Bronchial epithelial cell (primary cell): ENCODE data around the gene NPPB. TPM values are rescaled to one million over a fixed set of nuclear protein-coding genes. Genes with fewer than 3 reads are reported as not detected.

ENCODE experiments used
- DNase-seq: peaks from one replicate; pipeline ENCODE4 v3.0.0-alpha.2; 2010; ENCODE audit warnings: low read depth
- FAIRE-seq: peaks from 2 replicates; lab custom pipeline; 2011; peaks lifted over from hg19 to GRCh38; lab: Jason Lieb, UNC
- H3K27me3 ChIP-seq: 2 replicates; pipeline ENCODE4 v1.5.1; 2011; ENCODE audit warnings: low read length; ENCODE audit not compliant: control insufficient read depth, insufficient read depth
- H3K36me3 ChIP-seq: 2 replicates; pipeline ENCODE4 v1.5.1; 2011; ENCODE audit warnings: low read length; ENCODE audit not compliant: control insufficient read depth, insufficient read depth
- H3K4me3 ChIP-seq: 2 replicates; pipeline ENCODE4 v1.5.1; 2011; ENCODE audit warnings: mild to moderate bottlenecking, low read depth, low read length, control low read depth
- total RNA-seq: library from RNA; depleted of rRNA; stranded (reverse); fragments of >200 nt; gene quantifications from 2 replicates; pipeline ENCODE4 v1.2.1, GENCODE V29; 2014
- TF ChIP-seq, protein P1 (sequence below): IDR thresholded peaks from 2 replicates; pipeline ENCODE4 v1.5.1; 2011; ENCODE audit warnings: mild to moderate bottlenecking, moderate library complexity, low read length, control low read depth, inconsistent platforms; ENCODE audit not compliant: insufficient read depth, severe bottlenecking

Gene NPPB
- total RNA-seq, 1 donor from 2014 or later: not detected

DNA sequence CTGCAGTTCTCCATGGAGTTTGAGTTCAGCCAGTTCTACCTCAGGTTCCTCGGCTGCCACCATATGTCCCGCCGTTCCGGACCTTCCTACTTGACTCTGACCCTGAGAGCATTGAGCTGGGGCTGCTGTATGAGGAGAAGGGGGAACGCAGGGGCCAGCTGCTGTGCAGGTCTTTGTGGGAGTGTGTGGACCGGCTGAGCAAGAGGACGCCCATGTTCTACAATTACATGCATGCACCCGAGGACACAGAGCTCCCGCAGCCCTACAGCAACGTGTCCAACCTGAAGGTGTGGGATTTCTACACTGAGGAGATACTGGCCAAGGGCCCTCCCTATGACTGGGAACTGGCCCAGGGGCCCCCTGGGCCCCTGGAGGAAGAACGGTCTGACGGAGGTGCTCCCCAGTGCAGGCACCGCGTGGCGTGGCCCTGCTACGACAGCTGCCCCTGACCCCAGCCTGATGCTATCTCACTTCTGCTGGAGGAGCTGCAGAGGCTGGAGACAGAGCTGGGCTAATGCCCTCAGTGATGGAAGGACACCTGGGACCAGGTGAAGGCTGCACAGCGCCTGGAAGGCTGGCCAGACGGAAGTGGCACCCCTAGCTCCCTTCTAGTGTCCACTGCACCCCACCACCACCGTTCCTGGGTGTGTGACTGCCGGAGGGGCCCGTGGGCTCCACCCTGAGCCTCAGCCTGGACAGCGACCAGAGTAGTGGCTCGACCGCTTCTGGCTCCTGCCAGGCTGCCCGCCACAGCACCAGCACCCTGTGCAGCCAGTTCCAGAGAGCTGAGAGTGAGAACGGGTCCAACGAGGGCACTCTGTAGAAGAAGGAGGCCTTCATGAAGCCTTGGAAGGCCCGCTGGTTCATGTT lies 20.8 kb upstream of the NPPB start:
- TF ChIP-seq, protein P1, sequence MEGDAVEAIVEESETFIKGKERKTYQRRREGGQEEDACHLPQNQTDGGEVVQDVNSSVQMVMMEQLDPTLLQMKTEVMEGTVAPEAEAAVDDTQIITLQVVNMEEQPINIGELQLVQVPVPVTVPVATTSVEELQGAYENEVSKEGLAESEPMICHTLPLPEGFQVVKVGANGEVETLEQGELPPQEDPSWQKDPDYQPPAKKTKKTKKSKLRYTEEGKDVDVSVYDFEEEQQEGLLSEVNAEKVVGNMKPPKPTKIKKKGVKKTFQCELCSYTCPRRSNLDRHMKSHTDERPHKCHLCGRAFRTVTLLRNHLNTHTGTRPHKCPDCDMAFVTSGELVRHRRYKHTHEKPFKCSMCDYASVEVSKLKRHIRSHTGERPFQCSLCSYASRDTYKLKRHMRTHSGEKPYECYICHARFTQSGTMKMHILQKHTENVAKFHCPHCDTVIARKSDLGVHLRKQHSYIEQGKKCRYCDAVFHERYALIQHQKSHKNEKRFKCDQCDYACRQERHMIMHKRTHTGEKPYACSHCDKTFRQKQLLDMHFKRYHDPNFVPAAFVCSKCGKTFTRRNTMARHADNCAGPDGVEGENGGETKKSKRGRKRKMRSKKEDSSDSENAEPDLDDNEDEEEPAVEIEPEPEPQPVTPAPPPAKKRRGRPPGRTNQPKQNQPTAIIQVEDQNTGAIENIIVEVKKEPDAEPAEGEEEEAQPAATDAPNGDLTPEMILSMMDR: no peak
- FAIRE-seq: no peak
- no peaks in the 10 kb centered on the region for H3K36me3 ChIP-seq
- no peak overlapping the region for H3K4me3 ChIP-seq
- no peaks in the 10 kb centered on the region for H3K27me3 ChIP-seq
- DNase-seq: no peak

GRCh38 chr1:11878891-11879190 lies 20.1 kb upstream of the NPPB start:
- no peak for DNase-seq
- TF ChIP-seq, protein P1: no peak
- no peaks in the 10 kb centered on the region for H3K27me3 ChIP-seq
- no peak overlapping the region for H3K4me3 ChIP-seq
- H3K36me3 ChIP-seq: no peaks in the 10 kb centered on the region
- no peak for FAIRE-seq

DNA sequence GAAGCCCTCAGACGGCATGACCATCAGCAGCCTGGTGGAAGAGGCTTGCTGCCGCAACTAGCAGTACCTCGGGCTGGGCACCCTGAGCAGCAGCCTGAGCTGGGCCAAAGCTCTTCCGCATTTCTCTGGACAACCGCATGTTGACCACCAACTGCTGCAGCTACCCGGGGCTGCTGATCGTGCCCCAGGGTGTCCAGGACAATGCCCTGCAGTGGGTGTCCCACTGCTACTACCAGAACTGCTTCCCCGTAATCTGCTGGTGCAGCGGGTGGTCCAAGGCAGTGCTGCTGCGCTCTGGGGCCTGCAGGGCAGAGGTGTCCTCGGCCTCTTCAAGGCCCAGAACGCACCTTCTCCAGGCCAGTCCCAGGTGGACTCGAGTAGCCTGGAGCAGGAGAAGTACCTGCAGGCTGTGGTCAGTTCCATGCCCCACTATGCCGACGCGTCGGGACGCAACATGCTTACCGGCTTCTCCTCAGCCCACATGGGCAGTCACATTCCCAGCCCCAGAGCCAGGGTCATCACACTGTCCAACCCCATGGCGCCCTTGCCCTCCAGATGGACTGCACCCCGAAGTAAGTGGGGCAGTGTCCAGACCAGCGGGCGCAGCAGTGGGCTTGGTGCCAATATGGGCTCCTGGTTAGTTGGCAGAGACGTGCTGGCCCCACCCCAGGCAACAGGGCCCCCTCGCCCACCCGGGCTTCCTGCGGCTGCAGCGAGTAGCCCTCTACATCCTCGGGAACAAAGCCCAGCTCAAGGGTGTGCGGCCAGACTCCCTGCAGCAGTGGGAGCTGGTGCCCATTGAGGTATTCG lies 19.5 kb upstream of the NPPB start:
- H3K4me3 ChIP-seq: no peak overlapping the region
- DNase-seq (no peak), FAIRE-seq (no peak)
- H3K27me3 ChIP-seq: no peaks in the 10 kb centered on the region
- no peaks in the 10 kb centered on the region for H3K36me3 ChIP-seq
- TF ChIP-seq, protein P1: no peak

DNA sequence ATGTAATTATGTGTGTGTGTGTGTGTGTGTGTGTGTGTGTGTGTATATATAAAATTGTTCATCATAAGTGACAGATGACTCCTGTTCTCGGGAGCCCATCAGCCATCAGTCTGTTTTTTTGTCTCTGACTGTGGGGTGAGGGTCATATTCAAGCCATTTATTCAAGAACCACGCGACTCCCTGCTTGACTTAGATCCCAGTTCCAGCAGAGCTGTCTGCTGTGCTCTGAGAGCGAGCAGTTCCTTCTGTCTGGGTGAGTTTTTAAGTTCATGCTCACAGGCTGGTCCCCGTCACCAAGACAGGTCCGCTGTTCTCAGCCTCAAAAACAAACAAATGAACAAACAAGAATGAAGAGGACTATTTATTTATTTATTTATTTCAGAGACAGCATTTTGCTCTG lies 18.3 kb upstream of the NPPB start:
- H3K36me3 ChIP-seq: no peaks in the 10 kb centered on the region
- H3K4me3 ChIP-seq: no peak overlapping the region
- H3K27me3 ChIP-seq: no peaks in the 10 kb centered on the region
- no peak for DNase-seq
- TF ChIP-seq, protein P1: no peak
- FAIRE-seq: no peak

DNA sequence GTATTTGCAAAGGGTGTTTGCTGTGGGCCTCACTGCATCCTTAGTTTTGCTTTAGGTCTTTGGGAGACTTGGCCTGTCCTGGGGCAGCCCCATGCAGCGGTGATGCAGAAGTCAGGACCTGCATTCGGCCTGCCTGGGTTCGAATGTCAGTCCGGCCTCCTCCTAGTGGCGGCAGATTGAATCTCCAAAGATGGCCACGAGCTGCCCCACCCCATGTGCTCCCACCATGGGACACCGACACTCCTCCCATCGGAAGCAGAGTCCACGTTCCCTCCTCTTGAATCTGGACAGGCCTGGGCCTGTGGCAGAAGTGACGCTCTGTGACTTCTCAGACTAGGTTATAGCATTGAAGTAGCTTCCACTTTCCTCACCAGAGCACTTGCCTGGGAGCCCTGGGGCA lies 16.3 kb upstream of the NPPB start:
- no peak for FAIRE-seq
- TF ChIP-seq, protein P1: no peak
- no peak for DNase-seq
- H3K4me3 ChIP-seq: no peak overlapping the region
- H3K36me3 ChIP-seq: no peaks in the 10 kb centered on the region
- peaks cover 1% of the 10 kb centered on the region for H3K27me3 ChIP-seq
